Fibroblast of lung (primary cell): ENCODE measurements around the gene LTV1. TPM values are rescaled to one million over a fixed set of nuclear protein-coding genes. Genes with fewer than 3 reads are reported as not detected.

Experiments
- DNase-seq, 2 donors: peaks; one replicate each; pipeline versions ENCODE4 v3.0.0 to v3.0.0-alpha.2; 2010; ENCODE audit warnings: low read depth in 2 of 2
- H2AFZ ChIP-seq: 2 replicates; pipeline ENCODE4 v1.5.1; 2012; ENCODE audit warnings: low read length, control low read depth, inconsistent platforms
- H3K27ac ChIP-seq: 2 replicates; pipeline ENCODE4 v1.5.1; 2011; ENCODE audit warnings: low read length, control low read depth; ENCODE audit not compliant: insufficient read depth
- H3K27me3 ChIP-seq: 2 replicates; pipeline ENCODE4 v1.5.1; 2011; ENCODE audit warnings: mild to moderate bottlenecking, low read length; ENCODE audit not compliant: control insufficient read depth, insufficient read depth
- H3K36me3 ChIP-seq: 2 replicates; pipeline ENCODE4 v1.5.1; 2011; ENCODE audit warnings: low read length; ENCODE audit not compliant: control insufficient read depth, insufficient read depth
- H3K4me1 ChIP-seq: 2 replicates; pipeline ENCODE4 v1.5.1; 2011; ENCODE audit warnings: low read length; ENCODE audit not compliant: control insufficient read depth, insufficient read depth; ENCODE audit errors: extremely low read depth
- H3K4me2 ChIP-seq: 2 replicates; pipeline ENCODE4 v1.5.1; 2011; ENCODE audit warnings: low read length, control low read depth; ENCODE audit not compliant: insufficient read depth; ENCODE audit errors: extremely low read depth
- H3K4me3 ChIP-seq, 4 experiments: fragments of 200-600 bp in 1 of 4; sonication (generic) in 1 of 4; replicated peaks in 1 of 4; 2 replicates each; pipeline ENCODE4 v1.5.1; 2011 to 2016; ENCODE audit warnings: low read length in 4 of 4, low read depth in 3 of 4, mild to moderate bottlenecking in 3 of 4, control low read depth in 2 of 4, inconsistent platforms in 1 of 4, mixed read lengths in 1 of 4; ENCODE audit not compliant: insufficient read depth in 1 of 4; ENCODE audit errors: control extremely low read depth in 1 of 4
- H3K79me2 ChIP-seq: 2 replicates; pipeline ENCODE4 v1.5.1; 2012; ENCODE audit warnings: mild to moderate bottlenecking, low read length, inconsistent platforms; ENCODE audit not compliant: control insufficient read depth, insufficient read depth
- H3K9ac ChIP-seq: 2 replicates; pipeline ENCODE4 v1.5.1; 2011; ENCODE audit warnings: mild to moderate bottlenecking, low read length, control low read depth; ENCODE audit not compliant: insufficient read depth
- H3K9me3 ChIP-seq: 2 replicates; pipeline ENCODE4 v1.5.1; 2012; ENCODE audit warnings: low read depth, low read length; ENCODE audit not compliant: control insufficient read depth, insufficient read depth
- H4K20me1 ChIP-seq: 2 replicates; pipeline ENCODE4 v1.5.1; 2011; ENCODE audit warnings: low read length; ENCODE audit not compliant: control insufficient read depth, insufficient read depth; ENCODE audit errors: extremely low read depth
- CTCF ChIP-seq, 2 donors: IDR thresholded peaks in 1 of 2; conservative IDR thresholded peaks in 1 of 2; 1 replicate in 1 of 2; 2 replicates in 1 of 2; pipeline ENCODE4 v1.5.1; 2011 to 2012; ENCODE audit warnings: low read length in 2 of 2, control low read depth in 1 of 2, inconsistent platforms in 1 of 2, low read depth in 1 of 2, mild to moderate bottlenecking in 1 of 2
- EZH2 ChIP-seq: IDR thresholded peaks from 2 replicates; pipeline ENCODE4 v1.5.1; 2012; ENCODE audit warnings: low read length, control low read depth, mild to moderate bottlenecking; ENCODE audit errors: missing control alignments
- polyA plus RNA-seq, 2 donors: library from polyadenylated mRNA; depleted of rRNA in 1 of 2; stranded (reverse) in 1 of 2; unstranded in 1 of 2; fragments of >200 nt; gene quantifications; 2 replicates each; pipeline ENCODE4 v1.2.1, GENCODE V29; 2011 to 2012; ENCODE audit warnings: missing spikeins in 1 of 2
- total RNA-seq: library from RNA; depleted of rRNA; stranded (reverse); fragments of >200 nt; gene quantifications from 2 replicates; pipeline ENCODE4 v1.2.1, GENCODE V29; 2014

LTV1 gene
- total and polyA plus RNA-seq, 2 donors (not counting 1 experiment from before 2014, with no cell fraction given) = 18.2 to 30.2 TPM

GRCh38 chr6:143822584-143823024, 20.5 kb upstream of the LTV1 start:
- H3K4me2 ChIP-seq = no peak overlapping the region
- no peaks in the 10 kb centered on the region for H3K36me3 ChIP-seq
- H3K79me2 ChIP-seq = no peaks in the 10 kb centered on the region
- DNase-seq = peak in 1 of 2 donors; percentile 85
- H3K9ac ChIP-seq = no peak overlapping the region
- H3K9me3 ChIP-seq = no peaks in the 10 kb centered on the region
- peaks cover 5% of the 10 kb centered on the region for H3K4me1 ChIP-seq
- H3K4me3 ChIP-seq = no peak overlapping the region
- H4K20me1 ChIP-seq = no peaks in the 10 kb centered on the region
- TF ChIP-seq CTCF (conservative IDR thresholded peaks at IDR 0.05 in 1 of 2, IDR thresholded peaks at IDR 0.05 in 1 of 2; ENCODE audit: low read depth in 1 of 2, low read length in 2 of 2) (no peak), EZH2 (no peak)
- H2AFZ ChIP-seq = no peak overlapping the region
- no peaks in the 10 kb centered on the region for H3K27me3 ChIP-seq
- H3K27ac ChIP-seq = no peak overlapping the region

- no peaks in the 10 kb centered on the region for H3K9me3 ChIP-seq
- no peak for TF ChIP-seq EZH2
- TF ChIP-seq CTCF (conservative IDR thresholded peaks at IDR 0.05 in 1 of 2, IDR thresholded peaks at IDR 0.05 in 1 of 2; ENCODE audit: low read depth in 1 of 2, low read length in 2 of 2) = no peak
- H3K4me3 ChIP-seq = no peak overlapping the region
- no peak overlapping the region for H3K4me2 ChIP-seq
- no peaks in the 10 kb centered on the region for H4K20me1 ChIP-seq
- peak; percentile 9 to 33 for DNase-seq
- H3K36me3 ChIP-seq = no peaks in the 10 kb centered on the region
- H3K4me1 ChIP-seq = peaks cover 5% of the 10 kb centered on the region
- no peak overlapping the region for H3K9ac ChIP-seq
- H3K79me2 ChIP-seq = no peaks in the 10 kb centered on the region
- H3K27me3 ChIP-seq = no peaks in the 10 kb centered on the region
- no peak overlapping the region for H2AFZ ChIP-seq
- no peak overlapping the region for H3K27ac ChIP-seq
These were observed 19.6 kb upstream of the LTV1 start for GRCh38 chr6:143823548-143823947.

- DNase-seq = no peak
- Histone ChIP-seq H3K79me2 (no peaks in the 10 kb centered on the region), H3K4me1 (no peaks in the 10 kb centered on the region), H3K9ac (no peak overlapping the region), H3K4me3 (no peak overlapping the region), H3K27me3 (no peaks in the 10 kb centered on the region), H3K4me2 (no peak overlapping the region), H2AFZ (no peak overlapping the region), H3K36me3 (no peaks in the 10 kb centered on the region), H3K27ac (no peak overlapping the region), H4K20me1 (no peaks in the 10 kb centered on the region), H3K9me3 (no peaks in the 10 kb centered on the region)
- TF ChIP-seq EZH2 (no peak), CTCF (conservative IDR thresholded peaks at IDR 0.05 in 1 of 2, IDR thresholded peaks at IDR 0.05 in 1 of 2; ENCODE audit: low read depth in 1 of 2, low read length in 2 of 2) (no peak)
These were observed 14.6 kb upstream of the LTV1 start for GRCh38 chr6:143828572-143828971.
